Measurements from ENCODE around the gene ZBTB12.
"Not testable (repeated sequence)": the region's sequence is repeated elsewhere in the genome, so short reads cannot be mapped to it uniquely, and the experiment has no call there.

ZBTB12 gene

GRCh38 chr6:31932137-31932536, 30.3 kb upstream of the ZBTB12 start:
- H3K27me3 Mint-ChIP-seq = peaks cover 15% of the 10 kb centered on the region
- not testable (repeated sequence) for H3K36me3 Mint-ChIP-seq, H3K9me3 Mint-ChIP-seq, H3K4me1 Mint-ChIP-seq, H3K4me3 Mint-ChIP-seq, ATAC-seq, H3K27ac Mint-ChIP-seq

- Mint-ChIP-seq H3K9me3 (no peaks in the 10 kb centered on the region), H3K4me3 (no peak overlapping the region), H3K4me1 (no peaks in the 10 kb centered on the region), H3K27ac (no peak overlapping the region), H3K36me3 (no peaks in the 10 kb centered on the region), H3K27me3 (peaks cover 15% of the 10 kb centered on the region)
- ATAC-seq = no peak
Measured at GRCh38 chr6:31930962-31931361, 29.1 kb upstream of the ZBTB12 start.

GRCh38 chr6:31928672-31928939, 26.7 kb upstream of the ZBTB12 start:
- Mint-ChIP-seq H3K4me1 (no peaks in the 10 kb centered on the region), H3K27me3 (peaks cover 9% of the 10 kb centered on the region), H3K27ac (no peak overlapping the region), H3K36me3 (no peaks in the 10 kb centered on the region), H3K4me3 (no peak overlapping the region), H3K9me3 (no peaks in the 10 kb centered on the region)
- no peak for ATAC-seq

GRCh38 chr6:31927863-31928671, 26.2 kb upstream of the ZBTB12 start:
- no peaks in the 10 kb centered on the region for H3K4me1 Mint-ChIP-seq
- no peak for ATAC-seq
- H3K27ac Mint-ChIP-seq = no peak overlapping the region
- no peaks in the 10 kb centered on the region for H3K36me3 Mint-ChIP-seq
- H3K4me3 Mint-ChIP-seq = no peak overlapping the region
- H3K27me3 Mint-ChIP-seq = peaks cover 4% of the 10 kb centered on the region
- H3K9me3 Mint-ChIP-seq = no peaks in the 10 kb centered on the region

- Mint-ChIP-seq H3K27me3 (no peaks in the 10 kb centered on the region), H3K27ac (no peak within 1 kb of the TSS), H3K4me1 (no peaks in the 10 kb centered on the region), H3K36me3 (no peaks in the 10 kb centered on the region), H3K4me3 (no peak within 1 kb of the TSS), H3K9me3 (no peaks in the 10 kb centered on the region)
- ATAC-seq = no peak
Measured at GRCh38 chr6:31927242-31927862, 25.5 kb upstream of the ZBTB12 start, which contains the start of gene C2. C2 (plus strand) TSS chr6:31927717; CDS start chr6:31927753, 36 bp downstream.

- Mint-ChIP-seq H3K36me3 (no peaks in the 10 kb centered on the region), H3K9me3 (no peaks in the 10 kb centered on the region), H3K27ac (no peak overlapping the region), H3K4me1 (no peaks in the 10 kb centered on the region), H3K27me3 (no peaks in the 10 kb centered on the region), H3K4me3 (no peak overlapping the region)
- no peak for ATAC-seq
Measured at GRCh38 chr6:31922942-31923341, 21.1 kb upstream of the ZBTB12 start.

- ATAC-seq = no peak
- peaks cover 5% of the 10 kb centered on the region for H3K27me3 Mint-ChIP-seq
- no peaks in the 10 kb centered on the region for H3K4me1 Mint-ChIP-seq
- no peaks in the 10 kb centered on the region for H3K36me3 Mint-ChIP-seq
- no peak overlapping the region for H3K27ac Mint-ChIP-seq
- H3K9me3 Mint-ChIP-seq = no peaks in the 10 kb centered on the region
- H3K4me3 Mint-ChIP-seq = no peak overlapping the region
Measured at GRCh38 chr6:31920811-31921210, 18.9 kb upstream of the ZBTB12 start.

- Mint-ChIP-seq H3K4me3 (no peak overlapping the region), H3K27me3 (peaks cover 10% of the 10 kb centered on the region), H3K9me3 (no peaks in the 10 kb centered on the region), H3K27ac (no peak overlapping the region), H3K36me3 (no peaks in the 10 kb centered on the region), H3K4me1 (no peaks in the 10 kb centered on the region)
- no peak for ATAC-seq
Measured at GRCh38 chr6:31919624-31920303, 17.9 kb upstream of the ZBTB12 start.

- Mint-ChIP-seq H3K27me3 (peaks cover 10% of the 10 kb centered on the region), H3K9me3 (no peaks in the 10 kb centered on the region), H3K4me1 (no peaks in the 10 kb centered on the region), H3K27ac (no peak overlapping the region), H3K4me3 (no peak overlapping the region), H3K36me3 (no peaks in the 10 kb centered on the region)
- ATAC-seq = no peak
Measured at GRCh38 chr6:31918069-31918720, 16.3 kb upstream of the ZBTB12 start.

- no peak overlapping the region for H3K27ac Mint-ChIP-seq
- H3K4me1 Mint-ChIP-seq = no peaks in the 10 kb centered on the region
- peaks cover 20% of the 10 kb centered on the region for H3K27me3 Mint-ChIP-seq
- H3K4me3 Mint-ChIP-seq = no peak overlapping the region
- H3K36me3 Mint-ChIP-seq = no peaks in the 10 kb centered on the region
- no peak for ATAC-seq
- H3K9me3 Mint-ChIP-seq = no peaks in the 10 kb centered on the region
Measured at GRCh38 chr6:31915756-31916155, 13.9 kb upstream of the ZBTB12 start.

- H3K36me3 Mint-ChIP-seq = no peaks in the 10 kb centered on the region
- H3K4me3 Mint-ChIP-seq = no peak overlapping the region
- H3K9me3 Mint-ChIP-seq = no peaks in the 10 kb centered on the region
- peaks cover under 1% of the 10 kb centered on the region for H3K4me1 Mint-ChIP-seq
- peaks cover 20% of the 10 kb centered on the region for H3K27me3 Mint-ChIP-seq
- H3K27ac Mint-ChIP-seq = no peak overlapping the region
- no peak for ATAC-seq
Measured at GRCh38 chr6:31915351-31915750, 13.5 kb upstream of the ZBTB12 start.

GRCh38 chr6:31911826-31912585, 10.1 kb upstream of the ZBTB12 start:
- Mint-ChIP-seq H3K9me3 (no peaks in the 10 kb centered on the region), H3K27me3 (peaks cover 20% of the 10 kb centered on the region), H3K4me1 (peaks cover 10% of the 10 kb centered on the region), H3K36me3 (no peaks in the 10 kb centered on the region), H3K4me3 (no peak overlapping the region), H3K27ac (no peak overlapping the region)
- ATAC-seq = no peak

GRCh38 chr6:31909298-31909697, 7.4 kb upstream of the ZBTB12 start:
- not testable (repeated sequence) for ATAC-seq, H3K27me3 Mint-ChIP-seq, H3K36me3 Mint-ChIP-seq, H3K9me3 Mint-ChIP-seq, H3K4me1 Mint-ChIP-seq, H3K4me3 Mint-ChIP-seq, H3K27ac Mint-ChIP-seq

- no peak overlapping the region for H3K4me3 Mint-ChIP-seq
- no peaks in the 10 kb centered on the region for H3K9me3 Mint-ChIP-seq
- H3K4me1 Mint-ChIP-seq = peaks cover 10% of the 10 kb centered on the region
- H3K27ac Mint-ChIP-seq = no peak overlapping the region
- peak; percentile 70 for ATAC-seq
- H3K27me3 Mint-ChIP-seq = peaks cover 10% of the 10 kb centered on the region
- no peaks in the 10 kb centered on the region for H3K36me3 Mint-ChIP-seq
Measured at GRCh38 chr6:31908791-31909190, 6.9 kb upstream of the ZBTB12 start.

- ATAC-seq, H3K27ac Mint-ChIP-seq, H3K4me3 Mint-ChIP-seq: not testable (repeated sequence)
Measured at GRCh38 chr6:31908255-31908654, 6.4 kb upstream of the ZBTB12 start.

More at GRCh38 chr6:31908255-31908654, 6.4 kb upstream of the ZBTB12 start:
- not testable (repeated sequence) for H3K27me3 Mint-ChIP-seq, H3K9me3 Mint-ChIP-seq, H3K36me3 Mint-ChIP-seq
- peaks cover 10% of the 10 kb centered on the region for H3K4me1 Mint-ChIP-seq
